ENCODE data around the gene BUD31.

BUD31 gene

GRCh38 chr7:99408379-99409191, at the start of gene BUD31, which contains the start of gene PDAP1:
Gene BUD31, plus strand, starts transcription at chr7:99408969. Its CDS starts 2,124 bp downstream, at chr7:99411093.
Gene PDAP1, minus strand, starts transcription at chr7:99408597. Its CDS starts 49 bp downstream, at chr7:99408548.
- Histone ChIP-seq H3K27me3 (ENCODE audit: insufficient read depth, low read depth) (no peaks in the 10 kb centered on the region), H3K4me3 (IDR thresholded peaks at IDR 0.05; ENCODE audit: insufficient read depth, low read depth, low read length) (peak within 1 kb of the TSS; percentile 41), H4K20me1 (ENCODE audit: insufficient read depth) (no peaks in the 10 kb centered on the region; the same call in 1 of the 2 replicates), H3K4me1 (ENCODE audit: low read depth, poor library complexity, severe bottlenecking) (peaks cover 28% of the 10 kb centered on the region), H3K36me3 (ENCODE audit: insufficient read depth) (peaks cover 7% of the 10 kb centered on the region; the same call in 1 of the 2 replicates), H3K27ac (peak within 1 kb of the TSS; percentile 98), H3K9ac (peak within 1 kb of the TSS; percentile 99), H2AFZ (ENCODE audit: low read depth) (peak within 1 kb of the TSS; percentile 81), H3K79me2 (ENCODE audit: insufficient read depth, low read depth) (peaks cover 86% of the 10 kb centered on the region), H3K4me2 (peak within 1 kb of the TSS; percentile 92)
- peak; percentile 26; the same call in 1 of the 2 replicates for TF ChIP-seq CTCF (conservative IDR thresholded peaks at IDR 0.05; ENCODE audit: low read depth, low read length)

GRCh38 chr7:99359465-99360154, 49.2 kb upstream of the BUD31 start:
- Histone ChIP-seq H3K4me3 (IDR thresholded peaks at IDR 0.05; ENCODE audit: insufficient read depth, low read depth, low read length) (no peak overlapping the region), H3K27me3 (ENCODE audit: insufficient read depth, low read depth) (no peaks in the 10 kb centered on the region), H3K79me2 (ENCODE audit: insufficient read depth, low read depth) (no peaks in the 10 kb centered on the region), H4K20me1 (ENCODE audit: insufficient read depth) (no peaks in the 10 kb centered on the region), H3K27ac (no peak overlapping the region), H3K9ac (no peak overlapping the region), H3K4me2 (no peak overlapping the region), H3K36me3 (ENCODE audit: insufficient read depth) (peaks cover 12% of the 10 kb centered on the region; the same call in 1 of the 2 replicates), H2AFZ (ENCODE audit: low read depth) (no peak overlapping the region), H3K4me1 (ENCODE audit: low read depth, poor library complexity, severe bottlenecking) (no peaks in the 10 kb centered on the region)
- TF ChIP-seq CTCF (conservative IDR thresholded peaks at IDR 0.05; ENCODE audit: low read depth, low read length): no peak

- H3K4me1 ChIP-seq (ENCODE audit: low read depth, poor library complexity, severe bottlenecking): no peaks in the 10 kb centered on the region
- peaks cover 12% of the 10 kb centered on the region; the same call in 1 of the 2 replicates for H3K36me3 ChIP-seq (ENCODE audit: insufficient read depth)
- H3K27me3 ChIP-seq (ENCODE audit: insufficient read depth, low read depth): no peaks in the 10 kb centered on the region
- H3K4me3 ChIP-seq (IDR thresholded peaks at IDR 0.05; ENCODE audit: insufficient read depth, low read depth, low read length): no peak overlapping the region
- H3K9ac ChIP-seq: no peak overlapping the region
- no peak overlapping the region for H3K27ac ChIP-seq
- no peaks in the 10 kb centered on the region for H3K79me2 ChIP-seq (ENCODE audit: insufficient read depth, low read depth)
- H3K4me2 ChIP-seq: no peak overlapping the region
- no peak overlapping the region for H2AFZ ChIP-seq (ENCODE audit: low read depth)
- no peaks in the 10 kb centered on the region for H4K20me1 ChIP-seq (ENCODE audit: insufficient read depth)
- TF ChIP-seq CTCF (conservative IDR thresholded peaks at IDR 0.05; ENCODE audit: low read depth, low read length): no peak
Observed at GRCh38 chr7:99362801-99363200, 46.0 kb upstream of the BUD31 start.

GRCh38 chr7:99363286-99363685, 45.5 kb upstream of the BUD31 start:
- no peak for TF ChIP-seq CTCF (conservative IDR thresholded peaks at IDR 0.05; ENCODE audit: low read depth, low read length)
- Histone ChIP-seq H3K36me3 (ENCODE audit: insufficient read depth) (peaks cover 12% of the 10 kb centered on the region; the same call in 1 of the 2 replicates), H3K4me2 (no peak overlapping the region), H3K27ac (no peak overlapping the region), H3K79me2 (ENCODE audit: insufficient read depth, low read depth) (no peaks in the 10 kb centered on the region), H3K9ac (no peak overlapping the region), H2AFZ (ENCODE audit: low read depth) (no peak overlapping the region), H3K4me3 (IDR thresholded peaks at IDR 0.05; ENCODE audit: insufficient read depth, low read depth, low read length) (no peak overlapping the region), H4K20me1 (ENCODE audit: insufficient read depth) (no peaks in the 10 kb centered on the region), H3K4me1 (ENCODE audit: low read depth, poor library complexity, severe bottlenecking) (no peaks in the 10 kb centered on the region), H3K27me3 (ENCODE audit: insufficient read depth, low read depth) (no peaks in the 10 kb centered on the region)

Data from KMS-11 (cell line).